Femur (tissue), 1 donor: Measurements from ENCODE around the gene ZBTB40.

ENCODE experiments used
- DNase-seq: peaks from one replicate; pipeline ENCODE4 v3.0.0-alpha.2; 2017

Gene ZBTB40

DNA sequence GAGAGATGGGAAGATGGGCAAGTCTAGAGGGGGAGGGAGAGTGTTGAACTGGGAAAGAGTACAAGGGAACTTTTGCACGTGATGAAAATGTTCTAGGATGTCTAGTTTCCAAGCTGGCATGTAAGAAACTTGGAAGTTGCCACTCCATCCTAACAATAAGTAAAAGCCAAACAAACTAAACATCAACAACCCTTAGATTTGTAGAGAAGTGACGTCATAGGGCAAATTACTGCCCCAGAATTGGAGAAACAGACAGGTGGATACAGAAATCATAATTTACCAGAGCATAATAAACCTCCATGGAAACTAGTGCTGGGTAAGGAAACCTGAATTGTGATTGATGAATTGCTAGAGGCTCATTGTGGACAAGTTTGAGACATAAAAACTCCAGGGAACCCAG is 14.7 kb upstream of the ZBTB40 start:
- DNase-seq: no peak

GRCh38 chr1:22437573-22437972 is 14.1 kb upstream of the ZBTB40 start:
- DNase-seq: no peak

- no peak for DNase-seq
Observed at GRCh38 chr1:22440582-22440981, 11.1 kb upstream of the ZBTB40 start.

GRCh38 chr1:22442212-22442894 is 9.3 kb upstream of the ZBTB40 start:
- DNase-seq: no peak

DNA sequence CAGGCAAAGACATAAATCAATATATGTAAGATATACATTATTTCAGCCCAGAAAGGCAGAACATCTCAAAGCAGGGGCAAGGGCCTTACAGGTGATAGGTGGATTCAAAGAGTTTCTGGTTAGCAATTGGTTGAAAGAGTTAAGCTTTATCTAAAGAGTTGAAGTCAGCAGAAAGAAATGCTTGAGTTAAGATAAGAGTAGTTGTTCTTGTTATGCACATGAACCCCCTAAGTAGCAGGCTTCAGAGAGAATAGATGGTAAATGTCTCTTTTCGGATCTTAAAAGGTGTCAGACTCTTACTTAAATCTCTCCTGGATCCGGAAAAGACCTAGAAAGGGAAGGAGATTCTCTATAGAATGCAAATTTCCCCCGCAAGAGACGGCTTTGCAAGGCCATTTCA is 8.3 kb upstream of the ZBTB40 start:
- no peak for DNase-seq

DNA sequence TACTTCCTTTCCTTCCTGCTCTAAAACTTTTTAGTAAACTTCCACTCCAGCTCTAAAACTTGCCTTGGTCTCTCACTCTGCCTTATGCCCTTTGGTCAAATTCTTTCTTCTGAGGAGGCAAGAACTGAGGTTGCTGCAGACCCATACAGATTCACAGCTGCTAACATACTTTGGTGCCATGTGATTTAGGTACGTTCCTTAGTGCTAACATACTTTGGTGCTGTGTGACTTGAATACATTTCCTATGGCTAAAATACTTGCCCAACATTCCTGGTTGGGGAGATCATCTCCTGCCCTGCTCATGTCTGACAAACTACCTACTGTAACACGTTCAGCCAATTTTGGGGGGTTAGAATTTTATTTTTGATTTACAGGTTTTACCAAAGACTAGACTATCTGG is 6.8 kb upstream of the ZBTB40 start:
- DNase-seq: no peak

- DNase-seq: peak; percentile 54
Observed at GRCh38 chr1:22447621-22448111, 4.0 kb upstream of the ZBTB40 start.

GRCh38 chr1:22449636-22450035 is 2.0 kb upstream of the ZBTB40 start:
- no peak for DNase-seq

DNA sequence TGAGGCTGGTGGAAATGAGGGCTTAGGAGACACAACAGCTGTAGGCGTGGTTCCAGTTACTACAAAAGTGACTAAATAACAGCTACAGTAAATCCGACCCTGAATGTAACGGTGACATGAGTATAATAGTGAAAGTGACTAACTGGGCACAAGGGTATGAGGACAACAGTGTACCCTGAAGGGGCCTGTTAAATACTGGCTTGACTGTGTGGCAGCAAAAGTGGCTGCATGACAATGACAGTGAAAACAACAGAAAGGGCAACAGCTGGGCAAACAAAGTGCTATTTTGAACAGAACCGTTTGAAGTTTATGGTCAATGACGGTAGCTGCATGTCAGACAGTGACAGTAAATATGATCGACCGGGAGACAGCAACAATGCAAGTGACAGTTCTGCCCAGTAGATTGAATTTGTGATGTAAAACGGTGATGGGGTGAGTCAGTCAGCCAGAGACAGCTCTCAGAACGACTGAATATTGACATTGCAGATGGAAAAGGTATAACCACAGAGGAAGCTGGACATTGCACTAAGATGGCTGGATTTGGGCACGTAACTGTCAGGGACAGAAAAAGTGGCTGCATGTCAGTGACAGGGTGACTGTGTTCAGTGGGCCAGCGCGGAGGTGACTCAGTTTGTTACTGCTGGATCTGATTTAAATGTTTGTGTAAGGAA is 1.2 kb upstream of the ZBTB40 start:
- DNase-seq: no peak

- no peak for DNase-seq
Observed at GRCh38 chr1:22452481-22452957, 868 bp downstream of the ZBTB40 start.

DNA sequence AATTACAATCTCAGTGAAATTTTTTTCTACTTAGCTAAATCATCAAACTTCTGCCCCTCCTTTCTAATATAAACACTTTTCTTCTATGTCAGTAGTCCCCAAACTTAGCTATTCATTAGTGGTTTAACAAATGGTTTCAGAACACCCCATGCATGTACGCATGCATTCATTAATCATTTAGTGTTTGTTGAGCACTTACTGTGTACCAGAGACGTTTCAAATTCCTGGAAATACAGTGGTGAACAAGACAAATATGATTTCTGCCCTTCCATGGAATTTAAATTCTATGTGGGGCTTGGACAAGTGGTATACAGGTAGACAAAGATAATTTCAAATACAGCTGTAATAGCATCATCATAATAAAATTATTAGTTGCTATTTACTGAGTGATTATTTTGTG is 1.5 kb downstream of the ZBTB40 start:
- DNase-seq: no peak

DNA sequence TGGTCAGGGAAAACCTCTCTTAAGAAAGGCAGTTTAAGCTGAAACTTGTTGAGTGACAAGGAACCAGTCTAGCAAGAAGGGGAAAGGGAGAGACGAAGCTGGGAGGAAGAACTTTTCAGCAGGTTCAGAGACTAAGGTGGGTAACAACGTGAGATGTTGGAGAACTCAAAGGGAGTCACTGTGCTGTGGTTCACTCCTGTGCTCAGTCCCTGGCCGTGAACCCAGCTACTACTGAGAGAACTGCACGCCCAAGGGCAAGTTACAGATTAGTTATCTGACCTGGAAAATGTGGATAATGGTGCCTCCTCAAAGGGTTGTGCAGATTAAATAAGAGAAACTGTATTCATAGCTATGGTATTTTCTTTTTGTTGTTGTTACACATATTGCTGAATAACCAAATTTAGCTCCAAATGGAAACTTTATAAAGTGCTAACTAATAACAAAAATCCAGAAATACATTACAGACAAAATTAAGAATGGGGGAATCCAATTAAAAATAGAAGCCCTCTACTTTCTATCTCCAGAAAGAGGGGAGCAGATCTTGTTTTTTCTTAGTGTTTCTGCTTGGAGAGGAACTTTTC is 2.9 kb downstream of the ZBTB40 start:
- DNase-seq: no peak

DNA sequence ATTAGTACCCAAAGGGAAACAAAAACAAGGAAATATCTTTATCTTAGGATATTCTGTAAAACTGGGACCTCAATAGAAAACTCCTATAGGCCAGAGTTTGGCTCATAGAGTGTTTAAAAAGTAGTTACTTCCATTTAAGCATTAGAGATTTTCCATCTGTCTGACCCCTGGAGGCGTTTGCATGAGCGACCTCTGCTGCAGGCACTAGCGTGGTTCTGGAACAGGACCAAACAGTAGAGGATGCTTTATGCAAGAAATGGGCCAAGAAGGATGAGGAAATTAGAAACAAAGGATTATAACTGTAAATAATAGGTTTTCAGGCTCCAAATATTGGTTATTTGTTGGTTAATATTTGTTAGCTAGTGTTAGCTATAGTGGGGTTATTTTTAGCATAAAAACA is 5.7 kb downstream of the ZBTB40 start:
- DNase-seq: no peak

- no peak for DNase-seq
Observed at GRCh38 chr1:22457836-22458235, 6.2 kb downstream of the ZBTB40 start.

GRCh38 chr1:22461100-22461499 is 9.4 kb downstream of the ZBTB40 start:
- DNase-seq: no peak

GRCh38 chr1:22461678-22462527 is 10.3 kb downstream of the ZBTB40 start:
- no peak for DNase-seq

- DNase-seq: no peak
Observed at GRCh38 chr1:22462928-22463327, 11.3 kb downstream of the ZBTB40 start.

DNA sequence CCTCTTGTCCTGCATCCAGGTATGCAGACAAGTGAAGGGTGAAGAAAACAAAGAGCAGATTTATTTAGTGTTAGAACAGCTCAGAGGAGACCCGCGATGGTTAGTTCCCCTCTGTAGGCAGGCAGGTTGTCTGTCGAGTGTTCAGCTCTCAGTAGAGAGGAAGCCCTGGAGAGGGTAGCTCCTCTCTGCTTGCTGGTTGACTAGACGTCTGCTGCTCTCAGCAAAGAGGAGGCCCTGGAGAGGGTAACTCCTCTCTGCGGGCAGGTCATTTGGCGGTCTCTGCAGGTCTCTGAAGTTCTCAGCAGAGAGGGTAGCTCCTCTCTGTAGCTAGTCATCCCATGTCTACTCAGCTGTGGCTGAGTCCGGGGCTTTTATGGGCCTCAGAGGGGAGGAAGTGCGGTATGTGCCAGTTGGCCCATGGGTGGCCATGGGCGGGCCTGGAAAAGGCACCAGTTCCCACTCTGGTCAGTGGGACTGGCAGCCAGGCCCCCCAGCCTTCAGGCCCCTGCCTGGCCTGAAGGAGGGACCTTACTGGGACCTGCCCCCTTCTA is 13.4 kb downstream of the ZBTB40 start:
- DNase-seq: no peak

DNA sequence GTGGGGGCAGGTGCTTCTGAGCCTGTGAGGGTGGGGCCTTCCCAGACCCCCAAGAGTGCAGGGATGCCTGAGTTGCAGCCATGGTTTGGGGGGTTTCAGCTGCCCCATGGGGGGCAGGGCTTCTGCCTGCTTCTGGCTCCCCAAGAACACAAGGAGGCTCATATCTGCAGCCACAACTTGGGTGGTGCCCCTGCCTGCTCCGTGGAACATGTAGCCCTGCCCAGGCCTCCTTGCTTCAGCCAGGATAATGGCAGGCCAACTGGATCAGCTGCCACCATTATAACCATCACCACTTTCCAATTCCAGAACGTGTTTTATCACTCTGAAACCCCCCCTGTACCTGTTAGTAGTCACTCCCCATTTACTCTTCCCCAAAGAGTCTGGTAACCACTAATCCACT is 14.0 kb downstream of the ZBTB40 start:
- no peak for DNase-seq

DNA sequence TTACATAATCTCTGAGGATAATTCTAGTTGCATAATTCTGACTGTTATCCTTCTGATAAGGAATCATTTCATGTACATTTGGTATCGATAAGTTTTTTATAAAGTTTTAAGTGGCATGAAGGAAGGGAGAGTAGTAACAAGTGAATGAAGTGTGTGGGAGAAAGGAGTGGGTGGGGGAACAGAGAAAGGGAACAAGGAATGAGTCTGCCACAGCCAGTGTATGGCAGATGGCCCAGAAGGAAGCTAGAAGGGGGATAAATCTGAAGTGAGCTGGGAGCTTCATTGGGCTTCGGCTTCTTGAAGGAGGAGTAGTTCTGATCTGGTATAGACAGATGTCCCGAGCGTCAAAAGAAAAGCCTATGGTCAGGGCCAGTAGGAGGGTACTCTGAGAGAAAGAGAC is 18.6 kb downstream of the ZBTB40 start:
- no peak for DNase-seq

GRCh38 chr1:22471078-22471477 is 19.4 kb downstream of the ZBTB40 start:
- peak; percentile 41 for DNase-seq

GRCh38 chr1:22471610-22472009 is 20.0 kb downstream of the ZBTB40 start:
- DNase-seq: no peak

DNA sequence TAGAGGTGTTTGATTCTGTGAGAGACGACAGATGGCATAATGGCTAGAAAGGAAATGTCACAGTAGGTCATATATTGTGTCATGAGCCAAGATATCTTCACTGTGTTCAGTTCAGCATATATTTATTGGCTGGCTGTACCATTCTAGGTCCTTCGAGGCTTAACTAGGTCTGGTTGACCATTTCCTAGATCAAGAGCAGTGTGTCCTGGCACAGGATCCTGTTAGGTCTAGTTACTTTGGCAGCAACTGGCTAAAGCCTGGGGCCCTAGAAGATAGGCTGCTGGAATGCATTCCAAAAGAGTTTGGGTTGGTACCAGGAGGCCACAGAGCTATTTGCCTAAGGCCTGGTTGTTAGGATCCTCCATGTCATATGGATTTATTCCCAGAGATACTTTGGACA is 20.9 kb downstream of the ZBTB40 start:
- no peak for DNase-seq
